Thyroid gland (tissue), 4 donors: ENCODE results near the gene TMEM120B.

Experiments
- CTCF ChIP-seq, 6 experiments: fragments of 200-600 bp in 3 of 6; fragments of 450-650 bp in 3 of 6; sonication (generic) in 3 of 6; IDR thresholded peaks; one replicate each; pipeline ENCODE4 v1.5.1; 2016 to 2019; ENCODE audit warnings: antibody characterized with exemption in 6 of 6, mild to moderate bottlenecking in 2 of 6, inconsistent platforms in 1 of 6, moderate library complexity in 1 of 6
- POLR2A ChIP-seq, 2 donors: fragments of 450-650 bp; IDR thresholded peaks; one replicate each; pipeline ENCODE4 v1.6.1; 2017; ENCODE audit warnings: antibody characterized with exemption in 2 of 2, mild to moderate bottlenecking in 2 of 2, moderate library complexity in 1 of 2

- TF ChIP-seq POLR2A (IDR thresholded peaks at IDR 0.05): no peak
- no peak for TF ChIP-seq CTCF (IDR thresholded peaks at IDR 0.05)
Measured at GRCh38 chr12:121718653-121719239, 6.2 kb downstream of the TMEM120B start.
